Natural killer cell (primary cell): ENCODE results near the gene FHIT. TPM values are rescaled to one million over a fixed set of nuclear protein-coding genes. Genes with fewer than 3 reads are reported as not detected.

Source experiments
- ATAC-seq, 3 donors: fragments of 150-1000 bp in 2 of 3; fragments of 200-7000 bp in 1 of 3; cut with Tn5 transposase; 1 replicate in 1 of 3; 2 replicates in 2 of 3; pipeline ENCODE4 v1.10.0; 2021; ENCODE audit warnings: mild to moderate bottlenecking in 2 of 3, moderate library complexity in 2 of 3
- DNase-seq, 2 donors: peaks; one replicate each; pipeline versions ENCODE4 v3.0.0 to v3.0.0-alpha.2; 2013 to 2021; ENCODE audit warnings: mixed read lengths in 1 of 2
- H3K27ac ChIP-seq: one replicate; pipeline ENCODE4 v1.5.1; 2013; ENCODE audit warnings: mild to moderate bottlenecking, low read length
- H3K27me3 ChIP-seq: one replicate; pipeline ENCODE4 v1.6.1; 2013; ENCODE audit warnings: low read length; ENCODE audit not compliant: control insufficient read depth, insufficient read depth
- H3K36me3 ChIP-seq: one replicate; pipeline ENCODE4 v1.6.1; 2013; ENCODE audit warnings: low read length; ENCODE audit not compliant: control insufficient read depth, insufficient read depth
- H3K4me1 ChIP-seq: one replicate; pipeline ENCODE4 v1.6.1; 2013; ENCODE audit warnings: low read length; ENCODE audit not compliant: control insufficient read depth, insufficient read depth
- H3K4me3 ChIP-seq: one replicate; pipeline ENCODE4 v1.5.1; 2013; ENCODE audit warnings: low read length
- H3K9me3 ChIP-seq: one replicate; pipeline ENCODE4 v1.6.1; 2013; ENCODE audit warnings: low read length; ENCODE audit not compliant: control insufficient read depth, insufficient read depth
- H3K27ac Mint-ChIP-seq, 2 donors: one replicate each; pipeline ENCODE4 v1.8.0; 2022; ENCODE audit warnings: mild to moderate bottlenecking in 2 of 2, mixed read lengths in 2 of 2, moderate library complexity in 1 of 2
- H3K27me3 Mint-ChIP-seq, 2 donors: one replicate each; pipeline ENCODE4 v1.8.0; 2022; ENCODE audit warnings: low read depth in 2 of 2, mixed read lengths in 2 of 2
- H3K36me3 Mint-ChIP-seq: one replicate; pipeline ENCODE4 v1.8.0; 2022; ENCODE audit warnings: mixed read lengths
- H3K4me1 Mint-ChIP-seq, 2 donors: one replicate each; pipeline ENCODE4 v1.8.0; 2022; ENCODE audit warnings: mixed read lengths in 2 of 2
- H3K4me3 Mint-ChIP-seq: one replicate; pipeline ENCODE4 v1.8.0; 2022; ENCODE audit warnings: mild to moderate bottlenecking, moderate library complexity, mixed read lengths
- H3K9me3 Mint-ChIP-seq, 2 donors: one replicate each; pipeline ENCODE4 v1.8.0; 2022; ENCODE audit warnings: mixed read lengths in 2 of 2
- CTCF ChIP-seq: fragments of 200-600 bp; IDR thresholded peaks from one replicate; pipeline ENCODE4 v1.8.0; 2022; ENCODE audit warnings: antibody characterized with exemption
- WGBS: methylation state at CpG from one replicate; pipeline ENCODE4 v1.1.7; 2013; ENCODE audit warnings: missing lambda C conversion rate; ENCODE audit not compliant: insufficient coverage; 5-methylcytosine and 5-hydroxymethylcytosine counted together
- intact Hi-C: fragments of 100-400 bp; cut with micrococcal nuclease; formaldehyde crosslinking; loops from one replicate; pipeline ENCODE4 v1.14.2; 2022
- total RNA-seq, 4 donors: library from RNA; stranded (reverse); fragments of 120-200 nt in 1 of 4; gene quantifications; one replicate each; pipeline versions ENCODE4 v1.2.3 to v1.2.4, GENCODE V29; 2013 to 2022

The FHIT gene
- total RNA-seq, 3 donors from 2014 or later (not counting 1 experiment from before 2014, with no cell fraction given) = 2.7 to 6.1 (median 3.3) TPM

- H3K27ac Mint-ChIP-seq = no peak overlapping the region
- no peak overlapping the region for H3K4me3 ChIP-seq
- 71% methylated on average over 1 of the region's 1 CpG for WGBS
- H3K36me3 Mint-ChIP-seq = no peaks in the 10 kb centered on the region
- H3K4me3 Mint-ChIP-seq = peak overlapping the region; percentile 2
- TF ChIP-seq CTCF = no peak
- DNase-seq = peak in 1 of 2 donors; percentile 43
- no peaks in the 10 kb centered on the region for H3K9me3 ChIP-seq
- H3K4me1 Mint-ChIP-seq = peaks cover 26 to 37% of the 10 kb centered on the region in 2 donors
- intact Hi-C loops = no loop called here
- no peaks in the 10 kb centered on the region for H3K27me3 Mint-ChIP-seq
- H3K36me3 ChIP-seq = no peaks in the 10 kb centered on the region
- peak in 1 of 3 donors; percentile 12 for ATAC-seq
- H3K4me1 ChIP-seq = no peaks in the 10 kb centered on the region
- H3K27me3 ChIP-seq = no peaks in the 10 kb centered on the region
- no peaks in the 10 kb centered on the region for H3K9me3 Mint-ChIP-seq
- no peak overlapping the region for H3K27ac ChIP-seq
Measured at GRCh38 chr3:60080648-60081047, 1170.6 kb downstream of the FHIT start.

- no peak overlapping the region for H3K27ac Mint-ChIP-seq
- peak in 1 of 2 donors; percentile 69 for DNase-seq
- 47% methylated on average over 4 of the region's 5 CpGs for WGBS
- H3K4me3 Mint-ChIP-seq = no peak overlapping the region
- no peaks in the 10 kb centered on the region for H3K36me3 Mint-ChIP-seq
- no peaks in the 10 kb centered on the region for H3K9me3 Mint-ChIP-seq
- H3K36me3 ChIP-seq = no peaks in the 10 kb centered on the region
- TF ChIP-seq CTCF = no peak
- peaks cover 2 to 5% of the 10 kb centered on the region in 2 donors for H3K27me3 Mint-ChIP-seq
- intact Hi-C loops = no loop called here
- no peak for ATAC-seq
- H3K27me3 ChIP-seq = no peaks in the 10 kb centered on the region
- H3K4me1 ChIP-seq = no peaks in the 10 kb centered on the region
- no peaks in the 10 kb centered on the region for H3K9me3 ChIP-seq
- H3K27ac ChIP-seq = no peak overlapping the region
- peaks cover 26 to 34% of the 10 kb centered on the region in 2 donors for H3K4me1 Mint-ChIP-seq
- H3K4me3 ChIP-seq = no peak overlapping the region
Measured at GRCh38 chr3:60079076-60079475, 1172.2 kb downstream of the FHIT start.

- Histone ChIP-seq H3K4me3 (no peak overlapping the region), H3K9me3 (no peaks in the 10 kb centered on the region), H3K36me3 (no peaks in the 10 kb centered on the region), H3K27ac (no peak overlapping the region), H3K27me3 (no peaks in the 10 kb centered on the region), H3K4me1 (no peaks in the 10 kb centered on the region)
- Mint-ChIP-seq H3K27me3 (peaks cover 2 to 5% of the 10 kb centered on the region in 2 donors), H3K9me3 (no peaks in the 10 kb centered on the region), H3K4me3 (no peak overlapping the region), H3K4me1 (peaks cover 9 to 12% of the 10 kb centered on the region in 2 donors), H3K27ac (no peak overlapping the region), H3K36me3 (no peaks in the 10 kb centered on the region)
- intact Hi-C loops = no loop called here
- ATAC-seq (no peak), DNase-seq (no peak)
- 0% methylated on average over 1 of the region's 1 CpG for WGBS
- no peak for TF ChIP-seq CTCF
Measured at GRCh38 chr3:60076331-60076730, 1174.9 kb downstream of the FHIT start.

- no peaks in the 10 kb centered on the region for H3K36me3 ChIP-seq
- H3K4me1 ChIP-seq = no peaks in the 10 kb centered on the region
- no peak overlapping the region for H3K27ac ChIP-seq
- H3K4me3 ChIP-seq = no peak overlapping the region
- Mint-ChIP-seq H3K4me3 (no peak overlapping the region), H3K4me1 (peaks cover 0 to 8% of the 10 kb centered on the region in 2 donors), H3K9me3 (no peaks in the 10 kb centered on the region), H3K27ac (no peak overlapping the region), H3K27me3 (peaks cover 2 to 5% of the 10 kb centered on the region in 2 donors), H3K36me3 (no peaks in the 10 kb centered on the region)
- H3K27me3 ChIP-seq = no peaks in the 10 kb centered on the region
- H3K9me3 ChIP-seq = no peaks in the 10 kb centered on the region
- DNase-seq (no peak), ATAC-seq (no peak)
- intact Hi-C loops = no loop called here
- TF ChIP-seq CTCF = no peak
Measured at GRCh38 chr3:60073942-60074341, 1177.3 kb downstream of the FHIT start.
